ENCODE results near the gene SLC7A11. TPM values are rescaled to one million over a fixed set of nuclear protein-coding genes. Genes with fewer than 3 reads are reported as not detected.

The SLC7A11 gene
- total and polyA plus RNA-seq, 2 experiments from 2014 or later: 5.1 to 24.3 TPM

DNA sequence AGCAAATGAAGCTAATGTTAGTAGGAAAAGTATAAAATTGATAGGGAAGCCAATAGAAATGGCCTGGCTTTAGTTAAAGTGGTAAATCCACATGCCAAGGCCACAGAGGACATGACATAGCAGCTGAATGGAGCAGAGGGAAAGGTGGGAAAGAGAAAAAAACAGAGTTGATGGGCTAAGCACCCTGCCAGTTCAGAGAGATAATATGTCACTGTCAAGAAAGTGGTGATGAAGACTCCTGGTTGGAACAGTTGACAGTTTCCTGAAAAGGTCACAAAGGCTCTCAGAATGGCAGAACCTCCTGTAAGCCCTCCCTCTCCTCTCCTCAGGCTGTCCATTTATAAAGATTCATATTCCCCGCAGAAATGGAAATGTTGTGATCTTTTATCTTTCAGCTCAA lies 48.2 kb downstream of the SLC7A11 start:
- Histone ChIP-seq H3K36me3 (replicated peaks; ENCODE audit: insufficient read depth, low read depth) (no peaks in the 10 kb centered on the region), H3K9me2 (replicated peaks; ENCODE audit: insufficient read depth) (no peaks in the 10 kb centered on the region), H4K20me1 (ENCODE audit: insufficient read depth, poor library complexity, severe bottlenecking) (no peaks in the 10 kb centered on the region), H3K27ac (no peak overlapping the region), H3K4me3 (no peak overlapping the region), H3K79me2 (no peaks in the 10 kb centered on the region), H2AFZ (no peak overlapping the region), H3K27me3 (no peaks in the 10 kb centered on the region), H3K4me2 (no peak overlapping the region), H3K9me3 (ENCODE audit: low read depth) (no peaks in the 10 kb centered on the region), H3K4me1 (ENCODE audit: insufficient read depth) (no peaks in the 10 kb centered on the region)
- WGBS (ENCODE audit: low lambda C conversion rate, missing lambda C conversion rate): 91% methylated on average over 1 of the region's 1 CpG
- no peak for DNase-seq (ENCODE audit: low spot score)
- TF ChIP-seq EZH2phosphoT487 (IDR thresholded peaks at IDR 0.05; ENCODE audit: low read depth, severe bottlenecking, unreplicated experiment): no peak
- TF ChIP-seq, protein P1, sequence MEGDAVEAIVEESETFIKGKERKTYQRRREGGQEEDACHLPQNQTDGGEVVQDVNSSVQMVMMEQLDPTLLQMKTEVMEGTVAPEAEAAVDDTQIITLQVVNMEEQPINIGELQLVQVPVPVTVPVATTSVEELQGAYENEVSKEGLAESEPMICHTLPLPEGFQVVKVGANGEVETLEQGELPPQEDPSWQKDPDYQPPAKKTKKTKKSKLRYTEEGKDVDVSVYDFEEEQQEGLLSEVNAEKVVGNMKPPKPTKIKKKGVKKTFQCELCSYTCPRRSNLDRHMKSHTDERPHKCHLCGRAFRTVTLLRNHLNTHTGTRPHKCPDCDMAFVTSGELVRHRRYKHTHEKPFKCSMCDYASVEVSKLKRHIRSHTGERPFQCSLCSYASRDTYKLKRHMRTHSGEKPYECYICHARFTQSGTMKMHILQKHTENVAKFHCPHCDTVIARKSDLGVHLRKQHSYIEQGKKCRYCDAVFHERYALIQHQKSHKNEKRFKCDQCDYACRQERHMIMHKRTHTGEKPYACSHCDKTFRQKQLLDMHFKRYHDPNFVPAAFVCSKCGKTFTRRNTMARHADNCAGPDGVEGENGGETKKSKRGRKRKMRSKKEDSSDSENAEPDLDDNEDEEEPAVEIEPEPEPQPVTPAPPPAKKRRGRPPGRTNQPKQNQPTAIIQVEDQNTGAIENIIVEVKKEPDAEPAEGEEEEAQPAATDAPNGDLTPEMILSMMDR (IDR thresholded peaks at IDR 0.05; ENCODE audit: poor library complexity): no peak
- no peak for TF ChIP-seq EZH2 (IDR thresholded peaks at IDR 0.05; ENCODE audit: borderline replicate concordance)

DNA sequence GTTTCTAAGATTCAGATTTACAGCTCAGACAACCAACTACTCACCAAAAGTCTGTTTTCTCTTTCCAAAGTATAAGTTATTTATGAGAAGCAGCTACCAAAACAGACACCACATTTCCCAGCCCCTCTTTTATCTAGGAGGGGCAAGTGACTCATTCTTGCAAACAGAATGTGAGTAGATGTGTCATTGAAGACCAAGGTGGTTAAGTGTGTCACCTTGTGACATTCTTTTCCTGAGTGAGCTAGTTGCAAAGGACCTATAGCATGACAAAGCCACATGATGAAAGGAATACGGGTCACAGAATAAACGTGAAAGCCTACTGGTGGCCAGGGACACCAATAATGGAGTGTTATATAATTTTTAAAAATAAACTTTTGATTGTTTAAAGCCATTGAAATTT lies 50.0 kb downstream of the SLC7A11 start:
- Histone ChIP-seq H3K9me3 (ENCODE audit: low read depth) (no peaks in the 10 kb centered on the region), H3K27ac (no peak overlapping the region), H3K36me3 (replicated peaks; ENCODE audit: insufficient read depth, low read depth) (no peaks in the 10 kb centered on the region), H4K20me1 (ENCODE audit: insufficient read depth, poor library complexity, severe bottlenecking) (no peaks in the 10 kb centered on the region), H3K4me3 (no peak overlapping the region), H3K4me1 (ENCODE audit: insufficient read depth) (no peaks in the 10 kb centered on the region), H3K27me3 (no peaks in the 10 kb centered on the region), H3K4me2 (no peak overlapping the region), H3K79me2 (no peaks in the 10 kb centered on the region), H2AFZ (no peak overlapping the region), H3K9me2 (replicated peaks; ENCODE audit: insufficient read depth) (no peaks in the 10 kb centered on the region)
- no peak for DNase-seq (ENCODE audit: low spot score)
- WGBS (ENCODE audit: low lambda C conversion rate, missing lambda C conversion rate): 43% methylated on average over 2 of the region's 2 CpGs
- TF ChIP-seq EZH2 (IDR thresholded peaks at IDR 0.05; ENCODE audit: borderline replicate concordance): no peak
- TF ChIP-seq, protein P1 (IDR thresholded peaks at IDR 0.05; ENCODE audit: poor library complexity): no peak
- TF ChIP-seq EZH2phosphoT487 (IDR thresholded peaks at IDR 0.05; ENCODE audit: low read depth, severe bottlenecking, unreplicated experiment): no peak

DNA sequence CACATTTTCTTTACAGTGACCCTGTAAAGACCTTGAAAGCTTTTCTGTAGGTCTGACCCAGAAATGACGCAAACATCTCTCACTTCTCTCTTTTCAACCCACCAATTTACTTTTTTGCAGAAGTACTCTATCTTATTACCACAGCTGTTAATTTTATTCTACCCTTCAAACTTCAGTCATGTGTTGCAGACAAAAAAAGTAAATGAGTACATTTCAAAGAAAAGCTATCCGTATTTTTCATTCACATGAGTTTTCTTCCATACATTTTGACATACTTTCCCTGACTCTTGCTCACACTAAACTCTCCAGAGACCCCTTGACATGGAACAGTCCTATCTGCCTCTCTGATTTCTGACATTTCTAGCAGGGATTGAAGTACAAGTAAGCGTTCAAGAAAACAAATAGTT lies 51.7 kb downstream of the SLC7A11 start:
- H3K9me3 ChIP-seq (ENCODE audit: low read depth): no peaks in the 10 kb centered on the region
- no peak overlapping the region for H3K4me3 ChIP-seq
- 77% methylated on average over 3 of the region's 3 CpGs for WGBS (ENCODE audit: low lambda C conversion rate, missing lambda C conversion rate)
- H2AFZ ChIP-seq: no peak overlapping the region
- TF ChIP-seq EZH2phosphoT487 (IDR thresholded peaks at IDR 0.05; ENCODE audit: low read depth, severe bottlenecking, unreplicated experiment) (no peak), EZH2 (IDR thresholded peaks at IDR 0.05; ENCODE audit: borderline replicate concordance) (no peak)
- TF ChIP-seq, protein P1 (IDR thresholded peaks at IDR 0.05; ENCODE audit: poor library complexity): no peak
- H3K27ac ChIP-seq: no peak overlapping the region
- no peaks in the 10 kb centered on the region for H3K27me3 ChIP-seq
- no peak overlapping the region for H3K4me2 ChIP-seq
- no peaks in the 10 kb centered on the region for H3K79me2 ChIP-seq
- no peaks in the 10 kb centered on the region for H4K20me1 ChIP-seq (ENCODE audit: insufficient read depth, poor library complexity, severe bottlenecking)
- DNase-seq (ENCODE audit: low spot score): no peak
- H3K36me3 ChIP-seq (replicated peaks; ENCODE audit: insufficient read depth, low read depth): no peaks in the 10 kb centered on the region
- no peaks in the 10 kb centered on the region for H3K9me2 ChIP-seq (replicated peaks; ENCODE audit: insufficient read depth)
- H3K4me1 ChIP-seq (ENCODE audit: insufficient read depth): no peaks in the 10 kb centered on the region

DNA sequence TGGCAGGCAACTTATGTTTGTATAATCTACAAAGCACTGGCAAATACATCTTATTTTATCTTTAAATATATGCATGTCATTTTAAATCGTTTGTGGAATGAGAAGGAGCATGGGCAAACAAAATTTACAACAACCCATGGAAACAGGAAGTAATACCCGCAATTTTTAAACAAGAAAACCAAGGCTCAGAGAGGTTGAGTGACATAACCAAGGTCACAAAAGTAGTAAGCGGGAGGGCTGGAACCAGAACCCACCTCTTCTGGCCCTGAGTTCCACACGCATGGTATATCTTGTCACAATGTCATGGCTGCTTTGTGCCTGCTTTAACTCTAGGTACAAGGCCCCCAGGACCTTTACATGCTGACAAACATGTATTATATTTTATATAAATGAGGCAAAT lies 52.9 kb downstream of the SLC7A11 start:
- H4K20me1 ChIP-seq (ENCODE audit: insufficient read depth, poor library complexity, severe bottlenecking): no peaks in the 10 kb centered on the region
- no peaks in the 10 kb centered on the region for H3K27me3 ChIP-seq
- H3K27ac ChIP-seq: peak overlapping the region; percentile 2
- no peaks in the 10 kb centered on the region for H3K36me3 ChIP-seq (replicated peaks; ENCODE audit: insufficient read depth, low read depth)
- 83% methylated on average over 4 of the region's 4 CpGs for WGBS (ENCODE audit: low lambda C conversion rate, missing lambda C conversion rate)
- H3K4me1 ChIP-seq (ENCODE audit: insufficient read depth): no peaks in the 10 kb centered on the region
- no peaks in the 10 kb centered on the region for H3K9me3 ChIP-seq (ENCODE audit: low read depth)
- DNase-seq (ENCODE audit: low spot score): no peak
- no peak overlapping the region for H3K4me3 ChIP-seq
- no peaks in the 10 kb centered on the region for H3K79me2 ChIP-seq
- no peak overlapping the region for H3K4me2 ChIP-seq
- TF ChIP-seq, protein P1 (IDR thresholded peaks at IDR 0.05; ENCODE audit: poor library complexity): no peak
- no peak for TF ChIP-seq EZH2 (IDR thresholded peaks at IDR 0.05; ENCODE audit: borderline replicate concordance)
- TF ChIP-seq EZH2phosphoT487 (IDR thresholded peaks at IDR 0.05; ENCODE audit: low read depth, severe bottlenecking, unreplicated experiment): no peak
- no peaks in the 10 kb centered on the region for H3K9me2 ChIP-seq (replicated peaks; ENCODE audit: insufficient read depth)
- no peak overlapping the region for H2AFZ ChIP-seq
